ENCODE results near the gene FOXF1.

FOXF1 gene

GRCh38 chr16:86517652-86518258 is 7.4 kb downstream of the FOXF1 start:
- no peak for DNase-seq

- no peak for DNase-seq
These were observed 8.8 kb downstream of the FOXF1 start for GRCh38 chr16:86519007-86519648.

GRCh38 chr16:86519649-86520316 is 9.5 kb downstream of the FOXF1 start:
- DNase-seq: peak in 1 of 2 experiments; percentile 71

- DNase-seq: no peak
These were observed 10.2 kb downstream of the FOXF1 start for GRCh38 chr16:86520317-86521210.

- no peak for DNase-seq
These were observed 11.2 kb downstream of the FOXF1 start for GRCh38 chr16:86521236-86522197.

GRCh38 chr16:86522634-86523033 is 12.3 kb downstream of the FOXF1 start:
- no peak for DNase-seq

GRCh38 chr16:86523166-86523740 is 12.9 kb downstream of the FOXF1 start:
- no peak for DNase-seq

GRCh38 chr16:86524029-86524428 is 13.7 kb downstream of the FOXF1 start:
- no peak for DNase-seq

- no peak for DNase-seq
These were observed 15.4 kb downstream of the FOXF1 start for GRCh38 chr16:86525696-86526095.

- DNase-seq: no peak
These were observed 17.0 kb downstream of the FOXF1 start for GRCh38 chr16:86527366-86527765.

- DNase-seq: no peak
These were observed 18.0 kb downstream of the FOXF1 start for GRCh38 chr16:86528061-86528929.

- no peak for DNase-seq
These were observed 18.8 kb downstream of the FOXF1 start for GRCh38 chr16:86529160-86529559.

GRCh38 chr16:86530251-86531190 is 20.2 kb downstream of the FOXF1 start:
- no peak for DNase-seq

- DNase-seq: no peak
These were observed 20.8 kb downstream of the FOXF1 start for GRCh38 chr16:86531191-86531545.

GRCh38 chr16:86531641-86532525 is 21.6 kb downstream of the FOXF1 start:
- DNase-seq: no peak

- no peak for DNase-seq
These were observed 22.1 kb downstream of the FOXF1 start for GRCh38 chr16:86532526-86532815.

GRCh38 chr16:86533076-86533475 is 22.7 kb downstream of the FOXF1 start:
- no peak for DNase-seq

GRCh38 chr16:86533767-86534351 is 23.5 kb downstream of the FOXF1 start:
- no peak for DNase-seq
